ENCODE results near the gene NR3C2. TPM values are rescaled to one million over a fixed set of nuclear protein-coding genes. Genes with fewer than 3 reads are reported as not detected.

The NR3C2 gene
- total and polyA plus RNA-seq, 2 experiments from 2014 or later = 1.2 to 3.0 TPM

GRCh38 chr4:148259841-148260240, 182.4 kb downstream of the NR3C2 start:
- Histone ChIP-seq H3K36me3 (ENCODE audit: insufficient read depth) (no peaks in the 10 kb centered on the region), H3K79me2 (replicated peaks; ENCODE audit: insufficient read depth) (no peaks in the 10 kb centered on the region), H3K4me2 (no peak overlapping the region), H3K4me1 (ENCODE audit: insufficient read depth) (no peaks in the 10 kb centered on the region), H4K20me1 (replicated peaks; ENCODE audit: insufficient read depth) (no peaks in the 10 kb centered on the region), H3F3A (replicated peaks; ENCODE audit: low read depth) (no peaks in the 10 kb centered on the region), H3K4me3 (no peak overlapping the region), H3K27me3 (ENCODE audit: insufficient read depth) (no peaks in the 10 kb centered on the region), H3K9me2 (ENCODE audit: insufficient read depth) (no peaks in the 10 kb centered on the region), H3K27ac (ENCODE audit: low read depth) (no peak overlapping the region), H2AFZ (no peak overlapping the region)
- Mint-ChIP-seq H3K4me1 (no peaks in the 10 kb centered on the region), H3K36me3 (ENCODE audit: low read depth) (no peaks in the 10 kb centered on the region), H3K4me3 (no peak overlapping the region), H3K9me3 (no peaks in the 10 kb centered on the region), H3K27ac (no peak overlapping the region), H3K27me3 (ENCODE audit: insufficient read depth, low read depth, poor library complexity) (no peaks in the 10 kb centered on the region)
- ATAC-seq (no peak), DNase-seq (ENCODE audit: low spot score) (no peak)
- TF ChIP-seq ZNF114 (CRISPR knock-in tag; IDR thresholded peaks at IDR 0.05) (no peak), POLR2AphosphoS5 (IDR thresholded peaks at IDR 0.05; ENCODE audit: low read depth) (no peak), JUNB (IDR thresholded peaks at IDR 0.05; ENCODE audit: unreplicated experiment) (no peak), ETS1 (IDR thresholded peaks at IDR 0.05) (no peak), CREB1 (CRISPR knock-in tag; IDR thresholded peaks at IDR 0.05; ENCODE audit: low read depth) (no peak), REST (IDR thresholded peaks at IDR 0.05; ENCODE audit: unreplicated experiment) (no peak)

- Mint-ChIP-seq H3K27me3 (ENCODE audit: insufficient read depth, low read depth, poor library complexity) (no peaks in the 10 kb centered on the region), H3K4me3 (no peak overlapping the region), H3K27ac (no peak overlapping the region), H3K36me3 (ENCODE audit: low read depth) (no peaks in the 10 kb centered on the region), H3K9me3 (no peaks in the 10 kb centered on the region), H3K4me1 (no peaks in the 10 kb centered on the region)
- Histone ChIP-seq H3K4me3 (no peak overlapping the region), H3K27me3 (ENCODE audit: insufficient read depth) (no peaks in the 10 kb centered on the region), H4K20me1 (replicated peaks; ENCODE audit: insufficient read depth) (no peaks in the 10 kb centered on the region), H3K9me2 (ENCODE audit: insufficient read depth) (no peaks in the 10 kb centered on the region), H3F3A (replicated peaks; ENCODE audit: low read depth) (no peaks in the 10 kb centered on the region), H3K4me1 (ENCODE audit: insufficient read depth) (no peaks in the 10 kb centered on the region), H3K4me2 (no peak overlapping the region), H3K79me2 (replicated peaks; ENCODE audit: insufficient read depth) (no peaks in the 10 kb centered on the region), H3K27ac (ENCODE audit: low read depth) (no peak overlapping the region), H3K36me3 (ENCODE audit: insufficient read depth) (no peaks in the 10 kb centered on the region), H2AFZ (no peak overlapping the region)
- ATAC-seq (no peak), DNase-seq (ENCODE audit: low spot score) (no peak)
- TF ChIP-seq POLR2AphosphoS5 (IDR thresholded peaks at IDR 0.05; ENCODE audit: low read depth) = no peak
- no peak for TF ChIP-seq NANOG (IDR thresholded peaks at IDR 0.05; ENCODE audit: borderline replicate concordance)
- TF ChIP-seq EZH2phosphoT487 (IDR thresholded peaks at IDR 0.05; ENCODE audit: unreplicated experiment) = no peak
- TF ChIP-seq ZNF462 (CRISPR knock-in tag; IDR thresholded peaks at IDR 0.05) = no peak
- no peak for TF ChIP-seq JUNB (IDR thresholded peaks at IDR 0.05; ENCODE audit: unreplicated experiment)
- no peak for TF ChIP-seq STAT1 (IDR thresholded peaks at IDR 0.05; ENCODE audit: unreplicated experiment)
- no peak for TF ChIP-seq EZH2 (IDR thresholded peaks at IDR 0.05; ENCODE audit: low read depth, unreplicated experiment)
- no peak for TF ChIP-seq ZNF331 (CRISPR knock-in tag; IDR thresholded peaks at IDR 0.05; ENCODE audit: low read depth)
Measured at GRCh38 chr4:148258535-148258934, 183.7 kb downstream of the NR3C2 start.
